Hematopoietic multipotent progenitor cell treated with erythropoietin and hydrocortisone succinate and interleukin-3 and kit ligand, for 15 days (in vitro differentiated cells): Measurements from ENCODE around the gene CSF2RB.

Experiments used
- DNase-seq: peaks from one replicate; pipeline ENCODE4 v3.0.0-alpha.2; 2015; ENCODE audit warnings: low spot score

The CSF2RB gene

GRCh38 chr22:36891646-36892045, 21.8 kb upstream of the CSF2RB start:
- DNase-seq: no peak

DNA sequence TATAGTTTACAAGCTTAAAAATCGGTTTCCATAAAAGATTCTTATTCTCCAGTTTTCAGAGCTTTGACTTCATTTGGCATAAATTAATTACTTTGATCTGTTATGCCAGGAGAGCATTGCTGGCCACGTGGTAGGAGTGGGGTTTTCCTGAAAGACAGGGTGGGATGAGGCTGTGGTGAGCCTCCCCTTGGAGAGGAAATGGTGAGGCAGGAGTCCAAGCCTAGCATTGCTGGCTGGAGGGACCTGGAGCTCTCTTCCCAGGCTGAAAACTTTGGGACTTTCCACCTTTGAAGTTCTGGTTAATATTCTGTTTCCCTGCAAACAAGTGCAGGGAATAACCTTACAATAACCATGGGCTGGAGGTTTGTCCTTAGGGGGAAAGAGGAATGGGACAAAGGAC, 21.1 kb upstream of the CSF2RB start:
- DNase-seq: no peak

DNA sequence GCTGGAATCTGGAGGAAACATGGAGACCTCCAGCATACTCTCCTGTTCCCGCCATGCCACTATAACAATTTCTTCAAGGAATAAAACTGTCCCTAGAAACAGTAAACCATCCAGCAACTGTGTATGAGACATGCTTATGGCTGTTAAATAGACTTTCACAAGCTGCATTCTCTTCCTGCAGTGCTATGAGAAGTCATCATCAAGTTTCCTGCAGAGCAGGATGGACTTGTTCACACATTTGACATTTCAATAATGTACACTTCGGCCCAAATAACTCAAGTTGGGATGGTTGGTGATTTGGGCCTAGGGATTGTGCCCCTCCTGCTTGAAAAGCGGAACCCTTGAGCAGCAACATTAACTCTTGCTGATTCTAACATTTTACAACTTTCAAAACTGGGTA, 20.2 kb upstream of the CSF2RB start:
- no peak for DNase-seq

DNA sequence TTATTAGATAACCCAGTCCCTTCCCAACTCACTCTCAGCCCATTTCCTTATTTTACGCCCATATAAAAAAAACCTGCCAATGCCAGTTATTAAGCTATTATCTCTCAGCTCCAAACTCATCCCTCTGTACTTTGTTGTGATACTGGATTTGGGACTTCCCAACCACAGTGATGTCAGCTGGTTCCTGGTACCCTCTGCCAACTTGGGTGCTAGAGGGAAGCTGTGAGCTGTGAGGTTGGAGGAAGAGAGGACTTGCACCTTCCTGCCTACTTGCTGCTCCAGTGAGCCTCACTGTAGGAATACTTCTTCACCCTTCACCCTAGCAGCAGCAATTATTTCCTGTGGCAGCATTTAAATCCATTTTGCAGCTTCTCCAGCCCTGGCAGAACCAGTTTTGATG, 19.2 kb upstream of the CSF2RB start:
- no peak for DNase-seq

DNA sequence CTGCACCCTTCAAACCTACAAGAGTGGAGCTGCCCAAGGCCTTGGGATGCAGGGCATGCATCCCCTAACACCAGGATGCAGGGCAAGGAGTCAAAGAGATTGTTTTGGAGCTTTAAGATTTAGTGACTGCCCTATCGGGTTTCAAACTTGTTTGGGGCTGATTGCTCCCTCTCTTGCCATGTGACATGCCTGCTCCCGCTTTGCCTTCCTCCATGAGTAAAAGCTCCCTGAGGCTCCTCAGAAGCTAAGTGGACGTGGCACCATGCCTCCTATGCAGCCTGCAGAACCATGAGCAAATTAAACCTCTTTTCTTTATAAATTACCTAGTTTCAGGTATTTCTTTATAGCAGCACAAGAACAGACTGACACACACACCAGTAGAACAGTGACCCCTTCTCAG, 15.8 kb upstream of the CSF2RB start:
- no peak for DNase-seq

DNA sequence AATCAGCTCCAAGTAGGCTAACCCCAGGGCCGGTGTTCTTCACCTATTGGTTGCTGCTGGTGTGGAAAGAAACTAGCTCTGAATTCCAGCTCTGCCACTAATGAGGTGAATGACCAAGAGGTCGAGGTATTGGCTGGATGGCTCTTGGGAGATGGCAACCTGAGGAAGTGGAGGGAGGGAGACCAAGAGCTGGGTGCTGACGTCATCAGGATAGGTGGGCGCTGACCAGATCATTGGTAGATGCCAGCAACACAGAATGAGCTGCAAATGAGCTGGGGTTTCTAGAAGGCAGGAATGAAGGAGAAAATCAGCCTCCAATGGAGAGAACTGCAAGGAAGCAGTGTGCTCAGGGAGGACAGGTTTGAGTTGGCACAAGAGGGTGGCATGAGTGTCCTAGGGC, 14.7 kb upstream of the CSF2RB start:
- DNase-seq: no peak

GRCh38 chr22:36899498-36899897, 13.9 kb upstream of the CSF2RB start:
- no peak for DNase-seq

DNA sequence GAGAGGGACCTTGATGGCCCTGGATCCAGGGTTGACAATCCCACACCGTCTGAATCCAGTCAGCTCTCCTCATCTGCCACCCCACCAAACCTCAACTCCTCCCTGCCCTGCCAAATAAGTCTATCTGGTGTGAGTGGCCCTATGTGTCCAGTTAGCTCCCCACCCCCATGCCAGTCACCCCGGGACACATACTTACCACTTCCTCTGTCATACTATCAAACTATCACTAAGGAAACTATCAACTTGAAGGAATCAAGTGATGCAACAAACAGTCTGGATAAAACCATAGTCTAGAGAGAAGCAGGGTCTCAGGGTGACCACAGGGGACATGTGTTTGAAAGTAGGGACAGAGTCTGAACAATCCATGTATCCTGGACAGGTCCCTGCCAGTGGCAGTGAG, 13.2 kb upstream of the CSF2RB start:
- DNase-seq: no peak

DNA sequence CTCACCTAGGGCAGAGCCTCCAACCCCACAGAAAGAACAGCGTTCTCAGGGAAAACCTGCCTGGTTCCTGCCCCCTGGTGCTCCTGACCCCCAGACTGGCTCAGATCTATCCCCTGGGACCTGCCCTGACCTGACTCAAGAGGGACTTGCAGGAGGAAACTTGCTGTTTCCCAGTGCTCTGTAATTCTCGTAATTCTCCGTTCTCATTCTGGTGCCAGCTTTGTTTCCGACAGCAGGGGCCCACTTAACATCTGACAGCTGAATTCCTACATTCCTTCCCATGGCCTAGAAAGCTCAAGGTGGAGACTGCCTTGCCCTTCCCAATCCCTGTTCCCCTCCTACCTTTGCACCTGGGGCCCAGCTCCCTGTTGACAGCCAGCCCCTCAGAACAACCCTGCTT, 12.5 kb upstream of the CSF2RB start:
- DNase-seq: no peak

- DNase-seq: peak; percentile 12
These were observed 11.9 kb upstream of the CSF2RB start for GRCh38 chr22:36901411-36902142.

- no peak for DNase-seq
These were observed 11.1 kb upstream of the CSF2RB start for GRCh38 chr22:36902143-36902926.

DNA sequence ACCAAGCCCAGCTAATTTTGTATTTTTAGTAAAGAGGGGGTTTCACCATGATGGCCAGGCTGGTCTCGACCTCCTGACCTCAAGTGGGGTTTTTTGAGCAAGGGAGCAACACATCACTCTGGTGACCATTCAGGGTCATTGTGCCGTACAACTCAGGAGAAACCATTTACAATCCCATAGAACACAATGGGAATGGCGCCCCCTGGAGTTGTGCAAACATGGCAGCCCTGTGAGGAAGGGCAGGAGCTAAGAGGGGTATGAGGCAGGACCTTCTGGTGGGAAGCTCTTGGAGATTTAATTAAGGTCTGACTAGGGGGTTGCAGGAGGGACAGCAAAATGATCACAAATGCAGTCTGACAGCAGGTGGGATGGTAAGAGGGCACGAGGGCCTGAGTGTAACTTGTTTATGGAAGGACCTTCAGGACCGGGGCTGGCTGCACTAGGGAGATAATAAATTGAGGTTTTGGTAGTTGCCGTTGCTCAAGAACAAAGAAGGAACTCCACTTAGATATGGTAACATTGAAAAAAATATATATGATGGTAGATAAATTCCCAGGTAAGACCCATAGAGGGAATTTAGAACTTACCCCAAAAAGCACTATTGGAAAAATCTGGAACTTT, 9.1 kb upstream of the CSF2RB start:
- DNase-seq: no peak

DNA sequence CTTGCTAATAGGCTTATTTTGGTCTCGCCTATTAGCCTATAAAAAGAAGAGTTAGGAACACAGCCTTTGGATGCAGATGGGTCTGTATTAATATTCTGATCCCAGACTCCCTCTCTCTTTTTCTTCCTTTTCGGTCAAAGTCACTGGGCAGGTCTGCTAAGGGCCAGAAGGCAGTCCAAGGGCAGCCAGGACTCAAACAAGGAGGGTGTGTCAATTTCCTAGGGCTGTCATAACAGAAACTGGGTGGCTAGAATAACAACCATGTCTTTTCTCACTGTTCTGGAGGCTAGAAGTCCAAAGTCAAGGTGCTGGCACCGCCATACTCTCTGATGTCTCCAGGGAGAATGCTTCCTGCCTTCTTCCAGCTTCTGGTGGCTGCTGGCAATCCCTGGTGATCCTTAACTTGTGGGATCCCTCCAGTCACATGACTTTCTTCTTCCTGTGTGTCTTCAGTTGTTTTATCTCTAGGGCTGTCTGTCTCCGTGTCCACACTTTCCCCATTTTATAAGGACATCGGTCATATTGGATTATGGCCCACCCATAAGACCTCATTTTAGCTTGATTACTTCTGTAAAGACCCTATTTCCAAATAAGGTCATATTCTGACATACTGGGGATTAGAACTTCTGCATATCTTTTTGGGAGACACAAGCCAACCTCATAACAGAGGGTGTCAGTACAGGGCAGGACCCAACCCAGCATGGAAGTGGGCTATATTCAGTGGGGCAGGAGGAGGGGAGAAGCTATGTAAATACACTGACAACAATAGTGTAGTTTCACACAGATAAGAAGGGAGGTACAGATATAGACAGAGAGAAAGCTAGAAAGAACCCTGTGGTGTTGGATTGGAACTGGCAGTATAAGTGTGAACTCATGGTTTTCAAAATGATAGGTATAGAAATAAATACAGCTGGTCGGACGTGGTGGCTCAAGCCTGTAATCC, 5.9 kb upstream of the CSF2RB start:
- DNase-seq: no peak

GRCh38 chr22:36910461-36910860, 3.0 kb upstream of the CSF2RB start:
- DNase-seq: no peak

DNA sequence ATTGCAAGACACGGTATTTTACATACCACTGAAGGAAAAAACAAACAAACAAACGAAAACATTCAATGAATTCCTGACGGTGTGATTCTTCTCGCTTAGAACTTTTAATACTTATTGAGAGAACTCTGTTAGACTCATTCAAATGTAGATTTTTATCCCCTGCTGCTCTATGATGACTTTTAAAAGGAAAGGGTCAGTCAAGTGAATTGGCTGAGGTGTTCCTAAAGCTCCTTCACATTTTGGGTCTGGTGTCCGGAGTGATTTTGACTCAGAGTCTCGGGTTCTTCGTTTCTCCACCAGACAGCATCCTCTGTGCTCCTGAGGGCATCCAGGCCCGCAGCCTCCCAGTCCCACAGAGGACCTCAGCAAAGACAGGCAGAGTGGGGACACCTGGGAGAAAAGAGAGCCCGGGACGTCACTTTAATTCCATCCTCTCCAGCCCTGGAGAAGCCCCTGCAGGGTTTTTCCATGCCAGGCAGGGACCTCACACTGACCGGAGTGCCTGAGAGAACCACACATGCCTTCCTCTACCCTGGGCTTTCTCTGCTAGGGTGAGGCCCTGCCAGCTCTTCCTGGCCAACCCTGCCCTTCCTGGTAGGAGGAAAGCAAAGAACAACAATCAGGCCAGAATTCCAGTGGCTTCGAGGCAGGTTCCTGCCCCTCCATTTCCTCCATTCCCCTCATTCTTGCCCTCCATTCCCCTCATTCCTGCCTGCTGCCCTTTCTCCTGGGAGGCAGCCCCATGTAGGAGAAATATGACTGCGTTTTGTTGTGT, 1.4 kb upstream of the CSF2RB start:
- DNase-seq: no peak

DNA sequence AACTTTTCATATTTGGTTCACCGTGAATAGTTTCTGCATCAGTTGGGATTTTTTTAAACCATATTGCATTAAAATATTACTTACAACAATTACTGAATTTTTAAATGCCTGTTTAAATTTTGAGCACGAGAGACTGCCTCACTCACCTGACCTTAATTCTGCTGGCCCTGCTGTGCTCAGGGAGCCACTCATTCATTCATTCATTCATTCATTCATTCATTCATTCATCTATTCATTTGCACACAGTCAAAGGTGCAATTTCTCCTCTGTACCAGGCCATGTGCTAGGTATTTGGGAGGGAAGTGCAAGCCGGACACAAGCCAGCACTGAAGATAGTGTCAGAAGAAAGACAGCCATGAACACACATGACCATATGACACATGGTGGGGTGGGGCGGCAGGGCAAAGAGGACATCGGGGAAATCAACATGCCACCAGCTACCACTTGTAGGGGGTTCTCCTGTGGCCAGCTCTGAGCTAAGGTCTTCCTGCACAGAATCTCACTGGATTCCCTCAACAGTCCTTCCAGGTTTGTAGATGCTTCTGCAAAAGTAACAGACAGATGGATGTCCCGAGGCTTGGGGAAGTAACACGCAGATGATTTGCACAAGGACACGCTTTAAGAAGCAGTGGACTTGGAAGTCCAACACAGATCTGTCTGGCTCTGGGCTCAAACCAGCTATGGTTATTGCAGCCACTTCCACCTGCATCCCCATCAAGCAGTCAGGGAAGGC, 568 bp upstream of the CSF2RB start:
- DNase-seq: no peak

GRCh38 chr22:36914390-36914752, 943 bp downstream of the CSF2RB start:
- no peak for DNase-seq

GRCh38 chr22:36916034-36916433, 2.6 kb downstream of the CSF2RB start:
- DNase-seq: no peak

DNA sequence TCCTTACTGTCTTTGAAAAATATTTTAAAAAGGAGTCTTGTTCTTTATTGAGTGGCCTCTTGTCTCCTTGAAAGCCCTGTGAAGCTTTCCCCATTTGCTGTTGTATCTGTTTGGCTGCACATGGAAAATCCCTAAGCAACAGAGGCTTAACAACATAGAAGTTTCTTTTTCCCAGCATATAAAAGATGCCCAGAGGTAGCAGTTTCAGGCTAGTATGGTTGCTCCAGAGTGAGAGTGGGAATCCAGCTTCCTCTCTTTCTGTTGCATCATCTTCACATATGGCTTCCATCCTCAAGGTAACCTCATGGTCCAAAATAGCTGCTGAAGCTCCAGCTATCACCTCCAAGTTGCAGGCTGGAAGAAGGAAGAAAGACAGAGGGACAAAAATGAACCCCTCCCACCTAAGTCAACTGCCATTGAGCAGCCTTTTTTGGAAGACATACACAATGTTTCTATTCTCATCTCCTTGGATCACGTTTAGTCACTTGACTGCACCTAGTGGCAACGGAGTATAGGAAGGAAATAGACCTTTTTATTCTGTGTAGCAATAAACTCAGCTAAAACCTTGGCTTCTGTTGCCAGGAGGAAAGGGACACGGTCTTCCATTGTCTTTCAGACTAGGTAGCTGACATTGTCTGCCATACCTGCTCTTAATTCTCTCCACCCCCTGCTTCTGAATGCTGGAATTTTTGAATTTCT, 5.3 kb downstream of the CSF2RB start:
- no peak for DNase-seq
